T-helper 22 cell (primary cell): ENCODE data around the gene ARHGEF25.
"Not testable (repeated sequence)": the region's sequence is repeated elsewhere in the genome, so short reads cannot be mapped to it uniquely, and the experiment has no call there.

Experiments
- DNase-seq: peaks from one replicate; pipeline ENCODE4 v3.0.0-alpha.2; 2020; ENCODE audit warnings: low read depth

Gene ARHGEF25

GRCh38 chr12:57611108-57611826, at the start of gene ARHGEF25:
TSS of gene ARHGEF25 (plus strand) at chr12:57611435. CDS start at chr12:57611895, 460 bp downstream.
- no peak for DNase-seq

- DNase-seq = no peak
These were observed 47.9 kb upstream of the ARHGEF25 start for GRCh38 chr12:57563358-57563757.

- DNase-seq = no peak
These were observed 47.0 kb upstream of the ARHGEF25 start for GRCh38 chr12:57564178-57564740.

GRCh38 chr12:57568838-57569237, 42.4 kb upstream of the ARHGEF25 start:
- DNase-seq = no peak

- DNase-seq = no peak
These were observed 41.4 kb upstream of the ARHGEF25 start for GRCh38 chr12:57569858-57570257.

GRCh38 chr12:57570438-57570837, 40.8 kb upstream of the ARHGEF25 start:
- DNase-seq = not testable (repeated sequence)

- no peak for DNase-seq
These were observed 39.1 kb upstream of the ARHGEF25 start for GRCh38 chr12:57571926-57572762.

- no peak for DNase-seq
These were observed 36.4 kb upstream of the ARHGEF25 start for GRCh38 chr12:57574795-57575194.

GRCh38 chr12:57575771-57576612, 35.2 kb upstream of the ARHGEF25 start:
- no peak for DNase-seq

- no peak for DNase-seq
These were observed 34.5 kb upstream of the ARHGEF25 start for GRCh38 chr12:57576613-57577160.

GRCh38 chr12:57577981-57578758, 33.1 kb upstream of the ARHGEF25 start:
- no peak for DNase-seq

- DNase-seq = no peak
These were observed 32.2 kb upstream of the ARHGEF25 start for GRCh38 chr12:57579011-57579410.

- no peak for DNase-seq
These were observed 31.4 kb upstream of the ARHGEF25 start for GRCh38 chr12:57579677-57580465.

GRCh38 chr12:57580466-57580795, 30.8 kb upstream of the ARHGEF25 start:
- DNase-seq = no peak

- DNase-seq = no peak
These were observed 29.4 kb upstream of the ARHGEF25 start for GRCh38 chr12:57581802-57582201.

GRCh38 chr12:57582440-57582839, 28.8 kb upstream of the ARHGEF25 start:
- no peak for DNase-seq

- DNase-seq = peak; percentile 43
These were observed 28.0 kb upstream of the ARHGEF25 start for GRCh38 chr12:57583008-57583831.

GRCh38 chr12:57584050-57584449, 27.2 kb upstream of the ARHGEF25 start:
- DNase-seq = no peak

- no peak for DNase-seq
These were observed 26.5 kb upstream of the ARHGEF25 start for GRCh38 chr12:57584690-57585089.
